ENCODE data around the gene BMPR1A.

The BMPR1A gene

DNA sequence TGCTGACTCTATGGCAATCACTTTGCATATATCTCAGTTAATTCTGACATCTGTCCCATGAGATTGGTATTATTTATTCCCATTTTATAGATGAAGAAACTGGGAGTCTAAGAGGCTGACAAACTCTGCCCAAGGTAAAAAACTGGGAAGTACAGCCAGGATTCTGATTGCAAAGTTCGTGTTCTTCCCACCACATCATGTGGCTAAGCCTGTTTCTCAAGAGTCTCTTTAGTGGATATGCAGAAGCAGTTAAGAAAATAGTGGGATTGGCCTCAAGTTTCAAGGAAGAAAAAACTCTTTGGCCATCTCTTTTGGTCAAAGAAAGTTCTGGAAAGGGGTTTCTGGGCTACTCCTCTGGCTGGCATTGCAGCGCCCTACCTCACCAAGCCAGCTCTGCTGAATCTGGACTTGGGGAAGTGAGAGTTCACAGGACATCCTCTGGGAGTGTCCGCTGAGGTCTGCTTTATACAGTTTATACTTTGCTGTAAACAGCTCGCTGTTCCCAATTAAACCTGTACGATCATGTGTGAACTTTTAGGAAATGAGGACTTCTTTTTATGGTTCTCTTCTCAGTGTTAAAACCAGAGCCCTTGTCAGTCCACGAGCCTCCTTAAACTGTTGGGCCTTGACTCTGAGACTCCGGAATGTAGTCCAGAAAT, 12.2 kb upstream of the BMPR1A start:
- no peak for DNase-seq
- TF ChIP-seq POLR2A (IDR thresholded peaks at IDR 0.05; ENCODE audit: low read length) (no peak), GATA1 (IDR thresholded peaks at IDR 0.05; ENCODE audit: low read depth, low read length) (no peak)

DNA sequence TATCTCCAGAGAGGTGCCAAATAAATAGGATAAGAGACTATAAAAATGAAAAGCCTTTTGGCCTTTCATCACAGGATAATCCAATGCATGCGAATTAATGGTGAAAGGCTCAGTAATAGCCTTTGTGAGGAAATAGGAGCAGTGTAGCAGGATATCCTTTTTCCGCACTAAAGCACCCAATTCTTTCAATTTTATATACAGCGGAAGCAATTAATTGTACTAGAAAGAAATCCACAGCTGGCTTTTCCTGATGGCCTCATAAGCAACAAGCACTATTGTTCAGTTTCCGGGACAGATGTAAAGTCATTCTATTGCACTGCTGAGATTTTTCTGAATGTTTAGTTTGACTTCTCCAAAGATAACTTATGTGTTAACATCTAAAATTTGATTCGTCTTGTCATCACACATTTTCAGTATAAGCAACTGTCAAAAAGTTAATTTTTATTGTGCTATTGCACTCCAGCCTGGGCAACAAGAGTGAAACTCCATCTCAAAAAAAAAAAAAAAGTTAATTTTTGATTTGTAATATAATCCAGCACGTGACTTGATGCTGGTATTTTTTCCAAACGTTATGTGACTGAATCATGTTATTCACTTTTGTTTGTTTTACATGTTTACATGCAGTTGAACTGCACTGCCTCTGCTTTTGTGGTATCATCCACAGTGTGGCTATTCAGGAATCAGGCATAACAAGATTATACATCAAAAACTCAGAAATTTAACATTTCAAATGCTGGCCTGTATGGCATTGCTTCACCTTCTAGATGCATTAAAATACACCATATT, 8.4 kb upstream of the BMPR1A start:
- no peak for DNase-seq
- no peak for TF ChIP-seq POLR2A (IDR thresholded peaks at IDR 0.05; ENCODE audit: low read length)

DNA sequence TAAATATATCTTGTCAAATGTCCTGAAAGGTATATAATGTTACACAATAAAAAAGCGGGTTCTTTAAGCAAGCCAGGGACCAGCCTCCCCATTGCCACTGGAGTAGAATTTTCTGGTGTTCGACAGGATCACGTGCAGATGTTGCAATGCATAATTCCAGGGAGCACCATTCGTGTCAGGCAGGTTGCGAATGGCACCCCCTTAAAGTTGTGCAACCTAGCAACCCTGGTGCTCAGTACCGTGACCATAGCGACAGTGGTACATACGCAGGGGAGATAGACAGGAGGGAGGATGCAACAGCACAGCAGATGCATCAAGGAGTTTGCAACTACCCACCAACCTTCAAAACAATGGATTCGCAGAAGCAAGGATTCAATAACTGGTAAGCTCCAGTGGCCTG, 6.6 kb upstream of the BMPR1A start:
- TF ChIP-seq GATA1 (IDR thresholded peaks at IDR 0.05; ENCODE audit: low read depth, low read length) = no peak
- no peak for TF ChIP-seq POLR2A (IDR thresholded peaks at IDR 0.05; ENCODE audit: low read length)
- DNase-seq = no peak

DNA sequence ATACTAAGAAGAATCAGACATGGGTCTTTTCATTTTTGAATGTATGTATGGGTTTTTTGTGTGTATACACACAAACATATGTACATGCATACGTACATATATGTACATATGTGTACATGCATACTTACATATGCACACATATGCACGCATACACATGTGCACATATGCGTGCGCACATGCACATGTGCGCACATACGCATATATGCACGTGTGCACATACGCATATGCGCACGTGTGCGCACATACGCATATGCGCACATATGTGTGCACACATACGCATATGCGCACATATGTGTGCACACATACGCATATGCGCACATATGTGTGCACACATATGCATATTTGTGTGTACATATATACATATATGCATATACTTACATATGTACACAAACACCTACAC, 4.9 kb upstream of the BMPR1A start:
- TF ChIP-seq GATA1 (IDR thresholded peaks at IDR 0.05; ENCODE audit: low read depth, low read length) (no peak), POLR2A (IDR thresholded peaks at IDR 0.05; ENCODE audit: low read length) (no peak)
- no peak for DNase-seq

DNA sequence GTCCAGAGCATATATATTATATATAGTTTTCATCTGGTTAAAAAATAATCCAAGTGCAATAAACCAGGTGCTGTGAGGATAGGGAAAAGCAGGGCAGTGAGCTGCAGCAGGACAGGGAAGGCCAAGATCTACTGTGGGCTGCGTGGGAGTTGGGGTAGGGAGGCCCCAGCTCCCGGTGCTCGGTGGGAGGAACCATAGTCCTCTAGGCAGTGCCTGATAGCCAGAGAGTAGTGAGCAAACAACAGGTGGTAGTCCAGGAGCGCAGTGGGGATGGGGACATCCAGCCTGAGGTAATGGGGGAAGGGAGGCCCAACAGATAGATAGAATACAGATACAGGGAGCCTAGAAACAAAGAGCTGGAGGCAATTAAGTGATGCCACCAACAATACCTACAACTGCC, 4.1 kb upstream of the BMPR1A start:
- TF ChIP-seq POLR2A (IDR thresholded peaks at IDR 0.05; ENCODE audit: low read length) = no peak
- no peak for TF ChIP-seq GATA1 (IDR thresholded peaks at IDR 0.05; ENCODE audit: low read depth, low read length)
- DNase-seq = no peak

DNA sequence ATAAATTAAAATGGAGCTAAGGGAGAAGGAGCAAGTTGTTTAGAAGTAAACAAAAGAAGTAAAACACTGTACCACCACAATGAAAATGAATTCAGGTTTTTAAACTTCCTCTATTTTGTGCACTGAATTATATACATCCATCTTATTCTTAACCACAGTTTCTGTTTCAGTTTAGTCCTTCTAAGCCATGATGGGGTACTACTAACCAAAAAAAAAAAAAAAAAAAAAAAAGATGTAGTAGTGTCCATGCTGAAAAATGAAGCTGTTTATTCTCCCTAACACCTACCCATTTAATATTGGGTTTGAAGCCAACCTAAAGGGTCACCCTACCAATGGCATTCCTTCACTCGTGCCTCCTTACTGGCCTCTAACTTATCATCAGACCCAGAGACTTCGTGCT, 3.4 kb upstream of the BMPR1A start:
- no peak for DNase-seq
- TF ChIP-seq GATA1 (IDR thresholded peaks at IDR 0.05; ENCODE audit: low read depth, low read length) (no peak), POLR2A (IDR thresholded peaks at IDR 0.05; ENCODE audit: low read length) (no peak)

DNA sequence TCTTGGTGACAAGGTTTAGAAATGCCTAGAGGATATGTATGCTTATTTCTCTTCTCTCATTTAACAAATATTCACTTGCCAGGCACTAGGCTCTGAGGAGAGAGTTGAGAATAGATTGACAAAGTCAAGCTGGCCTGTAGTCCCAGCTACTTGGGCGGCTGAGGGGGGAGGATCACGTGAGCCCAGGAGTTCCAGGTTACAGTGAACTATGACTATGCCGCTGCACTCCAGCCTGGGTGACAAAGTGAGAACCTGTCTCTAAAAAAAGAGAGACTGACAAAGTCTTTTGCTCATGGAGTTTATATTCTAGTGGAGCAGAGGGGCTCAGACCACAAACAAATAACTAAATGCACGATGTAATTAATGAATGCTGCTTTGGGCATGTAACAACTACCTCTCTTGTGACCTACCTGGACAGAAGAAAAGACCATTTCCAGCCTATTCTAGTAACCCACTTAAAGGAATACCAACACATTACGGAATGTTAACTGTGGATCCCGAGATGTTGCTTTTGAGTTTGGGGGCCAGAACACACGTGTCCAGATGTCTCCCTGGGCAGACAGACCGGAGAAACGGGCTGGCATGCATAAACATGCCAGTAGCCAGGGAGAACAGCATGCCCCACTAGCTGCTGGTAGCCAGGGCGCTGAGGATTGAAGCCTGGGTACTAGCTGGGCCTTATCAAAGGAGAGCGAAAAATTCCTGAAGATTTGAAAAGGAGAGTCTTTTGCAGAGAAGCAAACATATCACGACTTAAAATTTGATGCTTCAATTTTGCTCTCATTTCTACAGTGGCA, 2.6 kb upstream of the BMPR1A start:
- DNase-seq = no peak
- TF ChIP-seq GATA1 (IDR thresholded peaks at IDR 0.05; ENCODE audit: low read depth, low read length) (no peak), POLR2A (IDR thresholded peaks at IDR 0.05; ENCODE audit: low read length) (no peak)

DNA sequence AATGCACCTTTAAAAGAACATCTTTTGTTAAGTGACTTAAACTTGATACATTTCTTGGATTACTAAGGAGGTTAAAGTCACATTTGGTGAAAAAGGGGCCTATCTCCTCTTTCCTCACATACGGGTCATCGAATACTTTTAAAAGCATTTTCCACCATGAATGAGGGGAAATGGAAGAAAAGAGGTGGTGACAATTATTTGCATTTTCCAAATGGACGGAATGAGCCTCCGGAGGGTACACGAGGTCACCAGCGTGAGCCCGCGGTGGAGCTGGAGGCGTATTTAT, 1.0 kb upstream of the BMPR1A start:
- no peak for TF ChIP-seq GATA1 (IDR thresholded peaks at IDR 0.05; ENCODE audit: low read depth, low read length)
- no peak for TF ChIP-seq POLR2A (IDR thresholded peaks at IDR 0.05; ENCODE audit: low read length)
- no peak for DNase-seq

DNA sequence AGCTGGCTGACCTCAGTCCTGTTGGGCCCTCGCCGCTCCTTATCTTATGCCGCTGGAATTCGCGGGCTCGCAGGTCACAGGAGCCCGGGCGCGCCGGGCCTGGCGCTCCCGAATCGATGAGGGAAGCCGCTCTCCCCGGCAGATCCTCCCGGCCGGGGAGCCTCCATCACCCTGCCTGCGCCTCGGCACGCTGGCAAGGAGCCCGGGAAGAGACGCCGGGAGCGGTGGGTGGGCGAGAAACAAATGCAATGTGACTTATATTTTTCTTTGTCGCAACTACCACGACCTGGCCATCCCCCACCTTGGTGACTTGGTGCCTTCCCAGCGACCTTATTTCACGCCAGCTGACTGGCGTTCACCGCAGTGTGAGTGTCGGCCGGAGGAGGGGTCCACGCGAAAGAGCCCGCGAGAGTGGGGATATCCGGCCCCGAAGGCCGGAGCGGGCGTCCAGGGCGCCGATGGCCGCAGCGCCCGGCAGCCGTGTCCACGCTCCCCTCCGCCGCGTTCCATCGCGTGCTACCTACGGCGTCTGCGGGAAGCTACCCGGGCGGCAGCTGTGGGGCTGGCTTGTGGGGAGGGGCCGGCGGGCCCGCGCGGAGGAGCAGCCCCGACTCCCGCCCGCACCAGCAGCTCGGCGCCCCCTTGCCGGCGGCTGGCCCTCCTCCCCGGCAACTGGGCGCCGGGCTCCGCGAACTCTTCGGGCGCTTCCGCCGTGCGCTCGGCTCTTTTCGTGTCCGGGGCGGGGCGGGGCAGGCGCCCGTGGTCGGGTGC, 494 bp upstream of the BMPR1A start:
- TF ChIP-seq GATA1 (IDR thresholded peaks at IDR 0.05; ENCODE audit: low read depth, low read length) (no peak), POLR2A (IDR thresholded peaks at IDR 0.05; ENCODE audit: low read length) (peak; percentile 67)

DNA sequence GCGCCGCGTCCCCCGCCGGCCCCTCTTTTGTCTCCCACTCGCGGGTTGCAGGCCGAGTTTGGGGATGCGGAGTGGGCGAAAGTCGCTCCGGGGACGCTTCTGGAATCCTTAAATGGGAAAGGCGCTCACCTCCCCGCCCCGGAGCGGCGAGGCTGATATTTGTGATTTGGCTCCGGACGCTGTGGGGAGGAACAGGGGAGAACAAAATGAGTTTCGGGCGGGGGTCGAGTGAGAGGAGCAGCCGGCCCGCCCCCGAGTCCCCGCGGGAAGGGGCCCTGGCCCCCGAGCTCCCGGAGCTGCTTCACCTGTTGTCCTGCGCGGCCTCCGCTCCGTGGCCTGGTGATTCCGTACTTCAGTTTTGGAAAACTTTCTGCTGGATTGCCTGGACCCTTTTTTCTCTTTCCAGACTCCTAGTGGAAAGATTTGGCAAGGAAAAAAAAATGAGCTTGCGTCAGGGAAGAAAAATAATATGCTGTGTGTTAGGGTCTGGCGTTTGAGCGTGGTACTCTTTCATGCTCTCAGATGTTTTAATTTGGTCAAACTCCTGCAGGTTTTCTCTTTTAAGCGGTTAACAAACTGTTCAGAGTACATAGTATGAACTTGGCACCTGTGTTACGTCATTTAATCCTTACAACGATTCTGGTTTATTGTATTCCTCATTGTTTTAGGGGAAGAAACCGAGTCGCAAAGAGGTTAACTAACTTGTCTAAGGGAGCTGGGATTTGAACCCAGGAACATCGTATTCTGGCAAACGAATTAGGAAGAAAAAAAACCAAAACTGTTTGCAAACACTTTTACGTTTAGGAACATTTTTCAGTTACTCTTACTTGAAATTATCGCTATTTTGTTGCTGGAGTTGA, 924 bp downstream of the BMPR1A start:
- peak in 1 of 2 experiments; percentile 27 for DNase-seq
- TF ChIP-seq GATA1 (IDR thresholded peaks at IDR 0.05; ENCODE audit: low read depth, low read length) = no peak
- TF ChIP-seq POLR2A (IDR thresholded peaks at IDR 0.05; ENCODE audit: low read length) = no peak

More for the DNA sequence above, 494 bp upstream of the BMPR1A start:
- DNase-seq = peak; percentile 82 to 87

DNA sequence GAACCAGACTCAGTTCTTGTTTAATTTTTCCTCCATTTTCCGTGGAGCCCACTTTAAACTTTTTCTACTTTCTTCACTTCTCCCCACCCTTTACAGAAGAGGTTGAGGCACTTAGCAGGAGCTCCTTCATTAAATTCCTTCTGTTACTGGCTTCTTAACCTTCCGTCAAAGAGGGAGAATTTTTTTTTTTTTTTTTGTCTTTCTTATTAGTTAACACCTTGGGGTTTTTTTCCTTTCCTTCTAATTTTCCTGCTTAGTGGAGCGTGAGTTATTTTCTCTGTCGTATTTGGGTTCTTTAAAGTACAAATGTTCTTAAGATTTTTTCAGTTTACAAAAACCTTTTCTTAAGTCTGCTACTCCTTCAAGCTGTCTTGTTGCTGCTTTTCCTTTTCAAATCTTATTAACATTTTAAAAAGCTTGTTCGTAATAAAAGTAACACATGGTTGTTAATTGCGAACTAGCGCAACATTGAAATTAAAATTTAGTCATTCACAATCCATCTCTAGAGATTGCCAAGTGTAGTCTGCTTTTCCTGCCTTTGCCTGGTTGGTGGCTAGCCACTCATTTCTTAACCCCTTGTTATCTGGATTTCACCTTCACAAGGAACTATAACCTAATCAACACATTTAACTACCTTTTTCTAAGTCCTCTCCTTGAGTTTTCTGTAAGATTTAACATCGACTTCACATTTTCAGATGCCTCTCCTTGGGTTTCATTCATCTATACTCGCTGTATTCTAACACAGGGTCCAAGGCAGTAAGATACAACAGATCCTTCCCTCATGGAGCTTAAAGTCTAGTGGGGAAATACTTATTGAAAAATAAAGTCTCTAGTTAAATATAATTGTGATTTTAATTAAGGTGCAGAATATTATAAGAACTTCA, 2.0 kb downstream of the BMPR1A start:
- TF ChIP-seq POLR2A (IDR thresholded peaks at IDR 0.05; ENCODE audit: low read length) (no peak), GATA1 (IDR thresholded peaks at IDR 0.05; ENCODE audit: low read depth, low read length) (no peak)
- DNase-seq = peak in 1 of 2 experiments; percentile 27

DNA sequence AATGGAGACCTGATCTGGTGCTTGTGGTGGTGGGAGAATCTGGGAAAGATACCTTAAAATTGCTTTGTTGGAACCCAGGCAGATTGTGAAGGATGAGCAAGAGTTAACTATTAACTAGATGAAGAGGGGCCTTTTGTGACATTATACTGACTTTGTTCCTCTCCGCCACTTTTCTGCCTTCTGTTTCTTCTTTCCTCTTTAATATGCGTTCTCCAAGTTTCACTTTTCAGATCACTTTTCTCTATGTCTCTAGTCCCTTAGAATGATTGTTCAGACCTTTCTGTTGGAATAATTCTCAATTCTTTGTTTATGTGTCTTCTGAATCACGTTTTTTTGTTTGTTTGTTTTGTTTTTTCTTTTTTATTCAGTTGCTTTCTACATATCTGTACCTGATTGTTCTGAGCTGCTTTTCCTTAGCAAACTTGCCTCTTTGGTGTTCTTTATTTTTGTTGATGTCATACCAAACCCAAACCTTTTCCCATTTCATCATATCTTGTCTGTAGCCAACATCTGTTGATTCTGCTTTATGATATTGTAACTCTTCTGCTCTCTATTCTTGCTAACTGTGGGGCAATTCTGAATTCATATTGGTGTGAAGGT, 2.8 kb downstream of the BMPR1A start:
- TF ChIP-seq POLR2A (IDR thresholded peaks at IDR 0.05; ENCODE audit: low read length) = no peak
- TF ChIP-seq GATA1 (IDR thresholded peaks at IDR 0.05; ENCODE audit: low read depth, low read length) = no peak
- DNase-seq = peak; percentile 11 to 15
